WI38 (cell line): Measurements from ENCODE around the gene TMEM120B.

Experiments
- H3K4me3 ChIP-seq: 2 replicates; pipeline ENCODE4 v1.5.1; 2011; ENCODE audit warnings: low read depth, mild to moderate bottlenecking, control low read depth, low read length
- CTCF ChIP-seq: IDR thresholded peaks from 2 replicates; pipeline ENCODE4 v1.5.1; 2012; ENCODE audit warnings: low read depth, mild to moderate bottlenecking, control low read depth, low read length

TMEM120B gene

GRCh38 chr12:121812921-121813896 lies 100.7 kb downstream of the TMEM120B start:
- H3K4me3 ChIP-seq: peak overlapping the region; percentile 65
- TF ChIP-seq CTCF: no peak

- H3K4me3 ChIP-seq: no peak overlapping the region
- no peak for TF ChIP-seq CTCF
These were observed 101.4 kb downstream of the TMEM120B start for GRCh38 chr12:121813951-121814350.

- no peak for TF ChIP-seq CTCF
- H3K4me3 ChIP-seq: no peak overlapping the region
These were observed 102.0 kb downstream of the TMEM120B start for GRCh38 chr12:121814429-121815119.

- H3K4me3 ChIP-seq: no peak overlapping the region
- TF ChIP-seq CTCF: no peak
These were observed 102.7 kb downstream of the TMEM120B start for GRCh38 chr12:121815263-121815662.

GRCh38 chr12:121816925-121817647 lies 104.5 kb downstream of the TMEM120B start:
- TF ChIP-seq CTCF: no peak
- H3K4me3 ChIP-seq: no peak overlapping the region

GRCh38 chr12:121817648-121818043 lies 105.1 kb downstream of the TMEM120B start:
- TF ChIP-seq CTCF: no peak
- H3K4me3 ChIP-seq: no peak overlapping the region
